SK-N-SH (cell line): ENCODE data around the gene FAM184A. TPM values are rescaled to one million over a fixed set of nuclear protein-coding genes. Genes with fewer than 3 reads are reported as not detected.

Source experiments
- CTCF ChIA-PET: fragments of 300-600, 350-600 bp; formaldehyde crosslinking; extraction: SDS; loops from one replicate; lab custom pipeline; 2021; lab: Yijun Ruan, JAX
- POLR2A ChIA-PET: fragments of 350-600 bp; sonication (Branson Sonifier 250); formaldehyde crosslinking; extraction: SDS; loops from one replicate; lab custom pipeline; 2020; ENCODE audit warnings: antibody characterized with exemption, inconsistent platforms; lab: Yijun Ruan, JAX
- DNase-seq: peaks from one replicate; pipeline ENCODE4 v3.0.0; 2012
- H2AFZ ChIP-seq: fragments of 200-600 bp; sonication (generic); 2 replicates; pipeline ENCODE4 v1.8.1; 2016; ENCODE audit warnings: antibody characterized with exemption, mild to moderate bottlenecking, low read depth
- H3F3A ChIP-seq: fragments of 200-600 bp; sonication (generic); replicated peaks from 2 replicates; pipeline ENCODE3; 2016; ENCODE audit warnings: antibody characterized with exemption, mild to moderate bottlenecking; ENCODE audit not compliant: insufficient read depth
- H3K27ac ChIP-seq, 2 experiments: fragments of 200-500 bp in 1 of 2; fragments of 200-600 bp in 1 of 2; sonication (Bioruptor generic) in 1 of 2; sonication (generic), shearing (Covaris generic) in 1 of 2; 2 replicates each; pipeline versions ENCODE4 v1.5.1 to v1.6.1; 2014 to 2016; ENCODE audit warnings: low read depth in 2 of 2, inconsistent platforms in 1 of 2, low read length in 1 of 2, mild to moderate bottlenecking in 1 of 2, mixed read lengths in 1 of 2
- H3K27me3 ChIP-seq: fragments of 200-600 bp; sonication (generic), shearing (Covaris generic); 2 replicates; pipeline ENCODE4 v1.6.1; 2016; ENCODE audit warnings: mixed run types; ENCODE audit not compliant: insufficient read depth
- H3K36me3 ChIP-seq, 2 experiments: fragments of 200-500 bp in 1 of 2; fragments of 200-600 bp in 1 of 2; sonication (Bioruptor generic) in 1 of 2; sonication (generic) in 1 of 2; replicated peaks in 1 of 2; 2 replicates each; pipeline versions ENCODE3 to v1.5.1; 2014 to 2016; ENCODE audit warnings: low read length in 1 of 2, mild to moderate bottlenecking in 1 of 2; ENCODE audit not compliant: insufficient read depth in 2 of 2, control insufficient read depth in 1 of 2
- H3K4me1 ChIP-seq, 2 experiments: fragments of 200-500 bp in 1 of 2; fragments of 200-600 bp in 1 of 2; sonication (Bioruptor generic) in 1 of 2; sonication (generic), shearing (Covaris generic) in 1 of 2; 2 replicates each; pipeline versions ENCODE4 v1.5.1 to v1.6.1; 2014 to 2016; ENCODE audit warnings: low read depth in 1 of 2, low read length in 1 of 2, mixed run types in 1 of 2; ENCODE audit not compliant: insufficient read depth in 2 of 2, control insufficient read depth in 1 of 2
- H3K4me2 ChIP-seq: fragments of 200-600 bp; sonication (generic), shearing (Covaris generic); 2 replicates; pipeline ENCODE4 v1.6.1; 2017; ENCODE audit warnings: mixed run types
- H3K4me3 ChIP-seq, 2 experiments: fragments of 200-500 bp in 1 of 2; fragments of 200-600 bp in 1 of 2; sonication (Bioruptor generic) in 1 of 2; sonication (generic), shearing (Covaris generic) in 1 of 2; 2 replicates each; pipeline versions ENCODE4 v1.5.1 to v1.8.1; 2014 to 2016; ENCODE audit warnings: low read depth in 2 of 2, inconsistent platforms in 1 of 2, low read length in 1 of 2, mild to moderate bottlenecking in 1 of 2, mixed read lengths in 1 of 2, moderate library complexity in 1 of 2
- H3K79me2 ChIP-seq: fragments of 200-600 bp; sonication (generic); 2 replicates; pipeline ENCODE4 v1.8.1; 2017; ENCODE audit warnings: mild to moderate bottlenecking; ENCODE audit not compliant: insufficient read depth
- H3K9ac ChIP-seq: fragments of 200-600 bp; sonication (generic); 2 replicates; pipeline ENCODE4 v1.6.1; 2017; ENCODE audit warnings: mixed run types
- H3K9me2 ChIP-seq: fragments of 200-600 bp; sonication (generic); 2 replicates; pipeline ENCODE4 v1.6.1; 2017; ENCODE audit warnings: mixed run types
- H3K9me3 ChIP-seq: fragments of 200-600 bp; sonication (generic); 2 replicates; pipeline ENCODE4 v1.6.1; 2017; ENCODE audit warnings: mixed run types, mild to moderate bottlenecking, moderate library complexity
- H4K20me1 ChIP-seq: fragments of 200-600 bp; sonication (generic); 2 replicates; pipeline ENCODE4 v1.6.1; 2017; ENCODE audit warnings: mild to moderate bottlenecking, mixed run types; ENCODE audit not compliant: insufficient read depth
- EP300 ChIP-seq, 2 experiments: IDR thresholded peaks; 2 replicates each; pipeline versions ENCODE4 v1.4.0 to v1.6.1; 2012; ENCODE audit warnings: borderline replicate concordance in 1 of 2, low read depth in 1 of 2, low read length in 1 of 2
- FOXM1 ChIP-seq: IDR thresholded peaks from 2 replicates; pipeline ENCODE4 v1.4.0; 2012; ENCODE audit warnings: low read depth, mild to moderate bottlenecking
- MEF2A ChIP-seq: IDR thresholded peaks from 2 replicates; pipeline ENCODE4 v1.4.0; 2012; ENCODE audit warnings: low read depth, borderline replicate concordance
- MXI1 ChIP-seq: IDR thresholded peaks from 2 replicates; pipeline ENCODE4 v1.6.1; 2012; ENCODE audit warnings: mild to moderate bottlenecking, low read depth, low read length, improper control_type of control experiment
- NFIC ChIP-seq: IDR thresholded peaks from 2 replicates; pipeline ENCODE4 v1.4.0; 2012; ENCODE audit warnings: borderline replicate concordance
- POLR2AphosphoS5 ChIP-seq: IDR thresholded peaks from 2 replicates; pipeline ENCODE4 v1.6.1; 2012; ENCODE audit warnings: low read depth, low read length
- RFX5 ChIP-seq: IDR thresholded peaks from 2 replicates; pipeline ENCODE4 v1.6.1; 2012; ENCODE audit warnings: mild to moderate bottlenecking, improper control_type of control experiment, low read length
- TCF12 ChIP-seq: IDR thresholded peaks from 2 replicates; pipeline ENCODE4 v1.4.0; 2012
- ZBTB33 ChIP-seq: IDR thresholded peaks from 2 replicates; pipeline ENCODE4 v1.4.0; 2012; ENCODE audit warnings: low read depth, borderline replicate concordance
- WGBS: methylation state at CpG from one replicate; pipeline ENCODE4 v1.1.6; 2017; ENCODE audit warnings: low lambda C conversion rate; 5-methylcytosine and 5-hydroxymethylcytosine counted together
- polyA plus RNA-seq, 3 experiments: library from polyadenylated mRNA; depleted of rRNA; stranded (reverse); fragments of >200 nt; gene quantifications; 2 replicates each; pipeline ENCODE4 v1.2.3, GENCODE V29; 2012
- TF ChIP-seq, protein P1 (sequence below): IDR thresholded peaks from 2 replicates; pipeline ENCODE4; 2012

The FAM184A gene
- polyA plus RNA-seq, 1 of the 3 experiments (the other 2 are of a cell fraction), result 0.38 TPM

DNA sequence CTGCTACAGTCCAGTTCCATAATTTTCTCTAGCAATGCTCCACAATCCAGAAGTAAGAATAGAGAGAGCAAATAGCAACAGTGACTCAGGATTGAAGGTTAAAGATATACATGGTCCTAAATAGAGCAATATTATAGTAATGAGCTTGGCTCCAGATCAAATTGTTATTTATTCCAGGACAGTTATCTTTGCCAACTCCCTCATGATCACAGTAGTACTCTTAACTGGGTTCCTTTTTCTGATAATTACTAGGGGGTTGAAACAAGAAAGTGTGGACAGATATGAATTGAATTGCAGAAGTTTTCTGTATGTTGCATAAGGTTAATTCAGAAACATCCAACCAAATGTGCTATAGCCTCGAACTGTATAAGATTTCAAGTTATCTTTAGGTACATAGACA lies 11.9 kb downstream of the FAM184A start:
- Histone ChIP-seq H3K9me2 (no peaks in the 10 kb centered on the region), H2AFZ (no peak overlapping the region), H3K36me3 (no peaks in the 10 kb centered on the region), H4K20me1 (no peaks in the 10 kb centered on the region), H3K27ac (no peak overlapping the region), H3K9me3 (no peaks in the 10 kb centered on the region), H3K4me3 (no peak overlapping the region), H3K9ac (no peak overlapping the region), H3F3A (no peaks in the 10 kb centered on the region), H3K4me1 (no peaks in the 10 kb centered on the region), H3K4me2 (no peak overlapping the region), H3K79me2 (no peaks in the 10 kb centered on the region)
- DNase-seq, result no peak
- CTCF ChIA-PET, result no interaction called here
- POLR2A ChIA-PET, result no interaction called here
- TF ChIP-seq ZBTB33 (no peak), RFX5 (no peak), MEF2A (no peak), EP300 (IDR thresholded peaks at IDR 0.05; ENCODE audit: borderline replicate concordance in 1 of 2, low read depth in 1 of 2, low read length in 1 of 2) (no peak), FOXM1 (no peak), MXI1 (no peak)
- TF ChIP-seq, all 33 proteins: peak for 0
- WGBS, result 24% methylated on average over 1 of the region's 1 CpG
- H3K27me3 ChIP-seq, result no peaks in the 10 kb centered on the region

GRCh38 chr6:119065955-119066354 lies 12.5 kb downstream of the FAM184A start:
- no peak overlapping the region for H3K4me2 ChIP-seq
- ChIA-PET POLR2A (no interaction called here), CTCF (no interaction called here)
- H3K27me3 ChIP-seq, result no peaks in the 10 kb centered on the region
- no peaks in the 10 kb centered on the region for H3K4me1 ChIP-seq
- no peaks in the 10 kb centered on the region for H3K9me3 ChIP-seq
- no peaks in the 10 kb centered on the region for H3K36me3 ChIP-seq
- no peak overlapping the region for H3K27ac ChIP-seq
- no peaks in the 10 kb centered on the region for H4K20me1 ChIP-seq
- 29% methylated on average over 2 of the region's 2 CpGs for WGBS
- no peaks in the 10 kb centered on the region for H3K79me2 ChIP-seq
- no peak overlapping the region for H2AFZ ChIP-seq
- no peak overlapping the region for H3K4me3 ChIP-seq
- H3K9me2 ChIP-seq, result no peaks in the 10 kb centered on the region
- no peaks in the 10 kb centered on the region for H3F3A ChIP-seq
- no peak overlapping the region for H3K9ac ChIP-seq
- no peak for TF ChIP-seq NFIC
- no peak for DNase-seq

DNA sequence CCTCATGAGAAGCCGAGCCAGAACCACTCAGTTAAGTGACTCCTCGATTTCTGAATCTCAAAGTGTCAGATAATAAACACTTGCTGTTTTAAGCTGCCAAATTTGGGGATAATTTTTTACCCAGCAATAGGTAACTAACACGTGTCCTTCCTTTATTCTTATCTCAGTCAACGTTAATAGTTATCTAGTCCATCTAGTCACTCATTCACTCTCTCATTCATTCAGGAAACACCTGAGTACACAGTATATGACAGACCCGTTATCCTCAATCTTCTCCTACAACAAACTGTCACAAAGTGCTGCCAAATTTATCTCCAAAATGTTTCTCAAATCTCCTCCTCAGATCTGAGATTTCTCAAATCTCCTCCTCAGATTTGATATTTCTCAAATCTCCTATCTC lies 13.1 kb downstream of the FAM184A start:
- TF ChIP-seq, protein P1, sequence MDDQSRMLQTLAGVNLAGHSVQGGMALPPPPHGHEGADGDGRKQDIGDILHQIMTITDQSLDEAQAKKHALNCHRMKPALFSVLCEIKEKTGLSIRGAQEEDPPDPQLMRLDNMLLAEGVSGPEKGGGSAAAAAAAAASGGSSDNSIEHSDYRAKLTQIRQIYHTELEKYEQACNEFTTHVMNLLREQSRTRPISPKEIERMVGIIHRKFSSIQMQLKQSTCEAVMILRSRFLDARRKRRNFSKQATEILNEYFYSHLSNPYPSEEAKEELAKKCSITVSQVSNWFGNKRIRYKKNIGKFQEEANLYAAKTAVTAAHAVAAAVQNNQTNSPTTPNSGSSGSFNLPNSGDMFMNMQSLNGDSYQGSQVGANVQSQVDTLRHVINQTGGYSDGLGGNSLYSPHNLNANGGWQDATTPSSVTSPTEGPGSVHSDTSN, result no peak
- TF ChIP-seq POLR2AphosphoS5 (no peak), TCF12 (no peak)
- H3K4me1 ChIP-seq, result no peaks in the 10 kb centered on the region
- H3K9me3 ChIP-seq, result no peaks in the 10 kb centered on the region
- ChIA-PET POLR2A (no interaction called here), CTCF (no interaction called here)
- H3K9me2 ChIP-seq, result no peaks in the 10 kb centered on the region
- no peak overlapping the region for H3K4me3 ChIP-seq
- no peaks in the 10 kb centered on the region for H3F3A ChIP-seq
- no peaks in the 10 kb centered on the region for H3K79me2 ChIP-seq
- 50% methylated on average over 5 of the region's 5 CpGs for WGBS
- no peak overlapping the region for H3K27ac ChIP-seq
- no peaks in the 10 kb centered on the region for H3K36me3 ChIP-seq
- no peak overlapping the region for H2AFZ ChIP-seq
- H3K4me2 ChIP-seq, result no peak overlapping the region
- no peaks in the 10 kb centered on the region for H3K27me3 ChIP-seq
- H3K9ac ChIP-seq, result no peak overlapping the region
- no peak for DNase-seq
- no peaks in the 10 kb centered on the region for H4K20me1 ChIP-seq
